KMS-11 (cell line): Measurements from ENCODE around the gene AMOT.

Experiments used
- H2AFZ ChIP-seq: fragments of 200-600 bp; sonication (generic); 2 replicates; pipeline ENCODE4 v1.6.1; 2016; ENCODE audit warnings: antibody characterized with exemption, mixed run types, low read depth
- H3K27ac ChIP-seq: fragments of 200-600 bp; sonication (generic); 2 replicates; pipeline ENCODE4 v1.6.1; 2016; ENCODE audit warnings: mild to moderate bottlenecking, mixed run types
- H3K27me3 ChIP-seq: fragments of 200-600 bp; sonication (generic); 2 replicates; pipeline ENCODE4 v1.6.1; 2017; ENCODE audit warnings: mild to moderate bottlenecking, low read depth, mixed run types, moderate library complexity; ENCODE audit not compliant: insufficient read depth
- H3K36me3 ChIP-seq: fragments of 200-600 bp; sonication (generic); 2 replicates; pipeline ENCODE4 v1.6.1; 2017; ENCODE audit warnings: mild to moderate bottlenecking, mixed run types; ENCODE audit not compliant: insufficient read depth
- H3K4me1 ChIP-seq: fragments of 200-600 bp; sonication (generic); 2 replicates; pipeline ENCODE4 v1.6.1; 2016; ENCODE audit warnings: mild to moderate bottlenecking, low read depth, mixed run types; ENCODE audit not compliant: poor library complexity, severe bottlenecking
- H3K4me2 ChIP-seq: fragments of 200-600 bp; sonication (generic); 2 replicates; pipeline ENCODE4 v1.7.0; 2016; ENCODE audit warnings: mild to moderate bottlenecking, mixed run types
- H3K4me3 ChIP-seq: fragments of 200-600 bp; sonication (generic); IDR thresholded peaks from 2 replicates; pipeline ENCODE4 v1.6.1; 2017; ENCODE audit warnings: low read depth, low read length, mixed read lengths; ENCODE audit not compliant: insufficient read depth
- H3K79me2 ChIP-seq: fragments of 200-600 bp; sonication (generic); 2 replicates; pipeline ENCODE4 v1.6.1; 2016; ENCODE audit warnings: low read depth, mixed run types; ENCODE audit not compliant: insufficient read depth
- H3K9ac ChIP-seq: fragments of 200-600 bp; sonication (generic); 2 replicates; pipeline ENCODE4 v1.6.1; 2016; ENCODE audit warnings: mild to moderate bottlenecking, mixed run types
- H4K20me1 ChIP-seq: fragments of 200-600 bp; sonication (generic); 2 replicates; pipeline ENCODE4 v1.6.1; 2016; ENCODE audit warnings: mild to moderate bottlenecking, mixed run types; ENCODE audit not compliant: insufficient read depth
- CTCF ChIP-seq: fragments of 200-600 bp; sonication (generic); conservative IDR thresholded peaks from 2 replicates; pipeline ENCODE4 v1.6.1; 2017; ENCODE audit warnings: low read depth, mild to moderate bottlenecking, antibody characterized with exemption, low read length, moderate library complexity, mixed read lengths

AMOT gene

GRCh38 chrX:112846187-112846586 lies 5.6 kb upstream of the AMOT start:
- H3K79me2 ChIP-seq = no peaks in the 10 kb centered on the region
- no peak overlapping the region for H2AFZ ChIP-seq
- H3K27me3 ChIP-seq = no peaks in the 10 kb centered on the region; the same call in 1 of the 2 replicates
- H3K4me2 ChIP-seq = no peak overlapping the region
- H3K9ac ChIP-seq = no peak overlapping the region
- peaks cover 10% of the 10 kb centered on the region for H3K4me1 ChIP-seq
- H3K36me3 ChIP-seq = no peaks in the 10 kb centered on the region
- no peaks in the 10 kb centered on the region for H4K20me1 ChIP-seq
- no peak overlapping the region for H3K27ac ChIP-seq
- H3K4me3 ChIP-seq = no peak overlapping the region
- TF ChIP-seq CTCF = no peak

GRCh38 chrX:112844250-112844649 lies 3.6 kb upstream of the AMOT start:
- TF ChIP-seq CTCF = no peak
- H3K27me3 ChIP-seq = no peaks in the 10 kb centered on the region; the same call in 1 of the 2 replicates
- H3K79me2 ChIP-seq = no peaks in the 10 kb centered on the region
- H3K4me2 ChIP-seq = no peak overlapping the region
- H3K4me1 ChIP-seq = no peaks in the 10 kb centered on the region
- H2AFZ ChIP-seq = no peak overlapping the region
- no peaks in the 10 kb centered on the region for H3K36me3 ChIP-seq
- H3K4me3 ChIP-seq = no peak overlapping the region
- H3K27ac ChIP-seq = no peak overlapping the region
- no peak overlapping the region for H3K9ac ChIP-seq
- no peaks in the 10 kb centered on the region for H4K20me1 ChIP-seq

GRCh38 chrX:112841820-112842157 lies 1.2 kb upstream of the AMOT start:
- Histone ChIP-seq H3K27me3 (no peaks in the 10 kb centered on the region), H4K20me1 (no peaks in the 10 kb centered on the region), H3K79me2 (no peaks in the 10 kb centered on the region), H3K4me1 (no peaks in the 10 kb centered on the region), H3K36me3 (no peaks in the 10 kb centered on the region), H2AFZ (no peak overlapping the region; the same call in 1 of the 2 replicates), H3K27ac (no peak overlapping the region), H3K4me3 (no peak overlapping the region), H3K9ac (no peak overlapping the region), H3K4me2 (no peak overlapping the region)
- no peak for TF ChIP-seq CTCF

- no peaks in the 10 kb centered on the region for H3K36me3 ChIP-seq
- H3K4me3 ChIP-seq = no peak overlapping the region
- no peaks in the 10 kb centered on the region for H4K20me1 ChIP-seq
- no peaks in the 10 kb centered on the region for H3K4me1 ChIP-seq
- no peak for TF ChIP-seq CTCF
- H3K27me3 ChIP-seq = no peaks in the 10 kb centered on the region
- H3K9ac ChIP-seq = no peak overlapping the region
- H3K4me2 ChIP-seq = peak overlapping the region; percentile 66; the same call in 1 of the 2 replicates
- H2AFZ ChIP-seq = peak overlapping the region; percentile 83
- H3K79me2 ChIP-seq = no peaks in the 10 kb centered on the region
- no peak overlapping the region for H3K27ac ChIP-seq
Observed at GRCh38 chrX:112841114-112841819, 636 bp upstream of the AMOT start.
